ENCODE measurements around the gene IL18RAP.

DNA sequence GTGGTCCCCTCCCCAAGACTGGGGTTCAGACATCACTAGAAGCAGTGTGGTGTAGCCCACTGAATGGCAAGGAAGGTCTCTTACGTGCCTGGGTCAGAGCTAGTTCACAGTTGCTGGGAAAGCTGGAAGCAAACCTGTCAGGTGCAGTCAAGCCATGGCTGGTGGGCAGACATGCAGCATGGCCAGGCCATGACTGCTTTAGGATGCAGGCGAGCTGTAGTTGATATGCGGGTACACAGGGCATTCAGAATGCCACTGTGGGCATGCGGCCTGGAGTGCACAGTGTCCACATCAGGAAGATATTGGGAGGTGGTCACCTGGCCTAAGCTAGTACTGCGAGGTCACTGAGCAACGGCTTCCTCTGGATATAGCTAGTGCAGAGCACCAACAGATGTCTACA is 38.2 kb downstream of the IL18RAP start:
- TF ChIP-seq, protein P1, sequence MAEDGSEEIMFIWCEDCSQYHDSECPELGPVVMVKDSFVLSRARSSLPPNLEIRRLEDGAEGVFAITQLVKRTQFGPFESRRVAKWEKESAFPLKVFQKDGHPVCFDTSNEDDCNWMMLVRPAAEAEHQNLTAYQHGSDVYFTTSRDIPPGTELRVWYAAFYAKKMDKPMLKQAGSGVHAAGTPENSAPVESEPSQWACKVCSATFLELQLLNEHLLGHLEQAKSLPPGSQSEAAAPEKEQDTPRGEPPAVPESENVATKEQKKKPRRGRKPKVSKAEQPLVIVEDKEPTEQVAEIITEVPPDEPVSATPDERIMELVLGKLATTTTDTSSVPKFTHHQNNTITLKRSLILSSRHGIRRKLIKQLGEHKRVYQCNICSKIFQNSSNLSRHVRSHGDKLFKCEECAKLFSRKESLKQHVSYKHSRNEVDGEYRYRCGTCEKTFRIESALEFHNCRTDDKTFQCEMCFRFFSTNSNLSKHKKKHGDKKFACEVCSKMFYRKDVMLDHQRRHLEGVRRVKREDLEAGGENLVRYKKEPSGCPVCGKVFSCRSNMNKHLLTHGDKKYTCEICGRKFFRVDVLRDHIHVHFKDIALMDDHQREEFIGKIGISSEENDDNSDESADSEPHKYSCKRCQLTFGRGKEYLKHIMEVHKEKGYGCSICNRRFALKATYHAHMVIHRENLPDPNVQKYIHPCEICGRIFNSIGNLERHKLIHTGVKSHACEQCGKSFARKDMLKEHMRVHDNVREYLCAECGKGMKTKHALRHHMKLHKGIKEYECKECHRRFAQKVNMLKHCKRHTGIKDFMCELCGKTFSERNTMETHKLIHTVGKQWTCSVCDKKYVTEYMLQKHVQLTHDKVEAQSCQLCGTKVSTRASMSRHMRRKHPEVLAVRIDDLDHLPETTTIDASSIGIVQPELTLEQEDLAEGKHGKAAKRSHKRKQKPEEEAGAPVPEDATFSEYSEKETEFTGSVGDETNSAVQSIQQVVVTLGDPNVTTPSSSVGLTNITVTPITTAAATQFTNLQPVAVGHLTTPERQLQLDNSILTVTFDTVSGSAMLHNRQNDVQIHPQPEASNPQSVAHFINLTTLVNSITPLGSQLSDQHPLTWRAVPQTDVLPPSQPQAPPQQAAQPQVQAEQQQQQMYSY (CRISPR knock-in tag; IDR thresholded peaks at IDR 0.05): no peak
- TF ChIP-seq, protein P2, sequence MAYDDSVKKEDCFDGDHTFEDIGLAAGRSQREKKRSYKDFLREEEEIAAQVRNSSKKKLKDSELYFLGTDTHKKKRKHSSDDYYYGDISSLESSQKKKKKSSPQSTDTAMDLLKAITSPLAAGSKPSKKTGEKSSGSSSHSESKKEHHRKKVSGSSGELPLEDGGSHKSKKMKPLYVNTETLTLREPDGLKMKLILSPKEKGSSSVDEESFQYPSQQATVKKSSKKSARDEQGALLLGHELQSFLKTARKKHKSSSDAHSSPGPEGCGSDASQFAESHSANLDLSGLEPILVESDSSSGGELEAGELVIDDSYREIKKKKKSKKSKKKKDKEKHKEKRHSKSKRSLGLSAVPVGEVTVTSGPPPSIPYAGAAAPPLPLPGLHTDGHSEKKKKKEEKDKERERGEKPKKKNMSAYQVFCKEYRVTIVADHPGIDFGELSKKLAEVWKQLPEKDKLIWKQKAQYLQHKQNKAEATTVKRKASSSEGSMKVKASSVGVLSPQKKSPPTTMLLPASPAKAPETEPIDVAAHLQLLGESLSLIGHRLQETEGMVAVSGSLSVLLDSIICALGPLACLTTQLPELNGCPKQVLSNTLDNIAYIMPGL (CRISPR knock-in tag; IDR thresholded peaks at IDR 0.05): no peak
- TF ChIP-seq ZNF396 (CRISPR knock-in tag; IDR thresholded peaks at IDR 0.05; ENCODE audit: borderline replicate concordance): no peak
- TF ChIP-seq, protein P3, sequence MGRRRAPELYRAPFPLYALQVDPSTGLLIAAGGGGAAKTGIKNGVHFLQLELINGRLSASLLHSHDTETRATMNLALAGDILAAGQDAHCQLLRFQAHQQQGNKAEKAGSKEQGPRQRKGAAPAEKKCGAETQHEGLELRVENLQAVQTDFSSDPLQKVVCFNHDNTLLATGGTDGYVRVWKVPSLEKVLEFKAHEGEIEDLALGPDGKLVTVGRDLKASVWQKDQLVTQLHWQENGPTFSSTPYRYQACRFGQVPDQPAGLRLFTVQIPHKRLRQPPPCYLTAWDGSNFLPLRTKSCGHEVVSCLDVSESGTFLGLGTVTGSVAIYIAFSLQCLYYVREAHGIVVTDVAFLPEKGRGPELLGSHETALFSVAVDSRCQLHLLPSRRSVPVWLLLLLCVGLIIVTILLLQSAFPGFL (CRISPR knock-in tag; IDR thresholded peaks at IDR 0.05; ENCODE audit: borderline replicate concordance): no peak
- TF ChIP-seq, protein P4, sequence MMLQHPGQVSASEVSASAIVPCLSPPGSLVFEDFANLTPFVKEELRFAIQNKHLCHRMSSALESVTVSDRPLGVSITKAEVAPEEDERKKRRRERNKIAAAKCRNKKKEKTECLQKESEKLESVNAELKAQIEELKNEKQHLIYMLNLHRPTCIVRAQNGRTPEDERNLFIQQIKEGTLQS (CRISPR knock-in tag; conservative IDR thresholded peaks at IDR 0.05): no peak
- TF ChIP-seq, protein P5, sequence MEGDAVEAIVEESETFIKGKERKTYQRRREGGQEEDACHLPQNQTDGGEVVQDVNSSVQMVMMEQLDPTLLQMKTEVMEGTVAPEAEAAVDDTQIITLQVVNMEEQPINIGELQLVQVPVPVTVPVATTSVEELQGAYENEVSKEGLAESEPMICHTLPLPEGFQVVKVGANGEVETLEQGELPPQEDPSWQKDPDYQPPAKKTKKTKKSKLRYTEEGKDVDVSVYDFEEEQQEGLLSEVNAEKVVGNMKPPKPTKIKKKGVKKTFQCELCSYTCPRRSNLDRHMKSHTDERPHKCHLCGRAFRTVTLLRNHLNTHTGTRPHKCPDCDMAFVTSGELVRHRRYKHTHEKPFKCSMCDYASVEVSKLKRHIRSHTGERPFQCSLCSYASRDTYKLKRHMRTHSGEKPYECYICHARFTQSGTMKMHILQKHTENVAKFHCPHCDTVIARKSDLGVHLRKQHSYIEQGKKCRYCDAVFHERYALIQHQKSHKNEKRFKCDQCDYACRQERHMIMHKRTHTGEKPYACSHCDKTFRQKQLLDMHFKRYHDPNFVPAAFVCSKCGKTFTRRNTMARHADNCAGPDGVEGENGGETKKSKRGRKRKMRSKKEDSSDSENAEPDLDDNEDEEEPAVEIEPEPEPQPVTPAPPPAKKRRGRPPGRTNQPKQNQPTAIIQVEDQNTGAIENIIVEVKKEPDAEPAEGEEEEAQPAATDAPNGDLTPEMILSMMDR (IDR thresholded peaks at IDR 0.05): no peak
- TF ChIP-seq ZNF121 (CRISPR knock-in tag; IDR thresholded peaks at IDR 0.05): no peak

Data from WTC11 (cell line).